HEK293 (cell line): ENCODE results near the gene SEMA4C.

ENCODE experiments used
- CTCF ChIA-PET: fragments of 350-600 bp; formaldehyde crosslinking; extraction: SDS; loops from one replicate; lab custom pipeline; 2021; ENCODE audit warnings: antibody characterized with exemption; lab: Yijun Ruan, JAX
- POLR2A ChIA-PET: fragments of 300-600 bp; formaldehyde crosslinking; extraction: SDS; loops from one replicate; lab custom pipeline; 2020; ENCODE audit warnings: antibody characterized with exemption, inconsistent platforms; lab: Yijun Ruan, JAX
- H3K27ac ChIP-seq: fragments of 200-500 bp; sonication (Bioruptor generic); 2 replicates; pipeline ENCODE4 v1.5.1; 2014; ENCODE audit warnings: low read depth, low read length, control low read depth, inconsistent platforms; ENCODE audit errors: extremely low read depth
- H3K36me3 ChIP-seq, 2 experiments: fragments of 200-500 bp in 1 of 2; sonication (Bioruptor generic) in 1 of 2; 1 replicate in 1 of 2; 2 replicates in 1 of 2; pipeline ENCODE4 v1.5.1; 2014 to 2017; ENCODE audit warnings: inconsistent platforms in 2 of 2, low read length in 2 of 2; ENCODE audit not compliant: control insufficient read depth in 2 of 2, insufficient read depth in 1 of 2
- H3K4me1 ChIP-seq: fragments of 200-500 bp; sonication (Bioruptor generic); 2 replicates; pipeline ENCODE4 v1.5.1; 2014; ENCODE audit warnings: mild to moderate bottlenecking, low read length, inconsistent platforms; ENCODE audit not compliant: control insufficient read depth, insufficient read depth
- H3K4me3 ChIP-seq: 2 replicates; pipeline ENCODE4 v1.5.1; 2011; ENCODE audit warnings: low read depth, mild to moderate bottlenecking, control low read depth, low read length, moderate library complexity
- H3K9me3 ChIP-seq: fragments of 200-500 bp; sonication (Bioruptor generic); 2 replicates; pipeline ENCODE4 v1.5.1; 2014; ENCODE audit warnings: low read depth, low read length, inconsistent platforms; ENCODE audit not compliant: control insufficient read depth, insufficient read depth
- GFI1B ChIP-seq: fragments of 450-650 bp; formaldehyde crosslinking; IDR thresholded peaks from 2 replicates; pipeline ENCODE4 v1.5.1; 2016; ENCODE audit warnings: missing biosample characterization, missing genetic modification characterization
- KLF8 ChIP-seq: fragments of 450-650 bp; formaldehyde crosslinking; IDR thresholded peaks from 2 replicates; pipeline ENCODE4 v1.5.1; 2016; ENCODE audit warnings: missing biosample characterization, missing genetic modification characterization
- MZF1 ChIP-seq: fragments of 450-650 bp; formaldehyde crosslinking; IDR thresholded peaks from 2 replicates; pipeline ENCODE4 v1.5.1; 2017; ENCODE audit warnings: missing biosample characterization, missing genetic modification characterization, borderline replicate concordance
- ZBTB8A ChIP-seq: fragments of 450-650 bp; formaldehyde crosslinking; IDR thresholded peaks from 2 replicates; pipeline ENCODE4 v1.5.1; 2016; ENCODE audit warnings: missing biosample characterization, missing genetic modification characterization
- ZNF148 ChIP-seq: fragments of 450-650 bp; formaldehyde crosslinking; IDR thresholded peaks from 2 replicates; pipeline ENCODE4 v1.5.0; 2017; ENCODE audit warnings: missing biosample characterization, missing genetic modification characterization, borderline replicate concordance
- ZNF157 ChIP-seq: fragments of 450-650 bp; formaldehyde crosslinking; IDR thresholded peaks from 2 replicates; pipeline ENCODE4 v1.5.1; 2016; ENCODE audit warnings: missing biosample characterization, missing genetic modification characterization
- ZNF239 ChIP-seq: fragments of 450-650 bp; formaldehyde crosslinking; IDR thresholded peaks from 2 replicates; pipeline ENCODE4 v1.5.1; 2016; ENCODE audit warnings: missing biosample characterization, missing genetic modification characterization
- ZNF544 ChIP-seq: fragments of 450-650 bp; formaldehyde crosslinking; IDR thresholded peaks from 2 replicates; pipeline ENCODE4 v1.5.0; 2017; ENCODE audit warnings: missing biosample characterization, missing genetic modification characterization
- ZNF600 ChIP-seq: fragments of 450-650 bp; formaldehyde crosslinking; IDR thresholded peaks from 2 replicates; pipeline ENCODE4 v1.5.1; 2016; ENCODE audit warnings: missing biosample characterization, missing genetic modification characterization
- ZNF645 ChIP-seq: fragments of 450-650 bp; formaldehyde crosslinking; IDR thresholded peaks from 2 replicates; pipeline ENCODE4; 2016; ENCODE audit warnings: missing biosample characterization, missing genetic modification characterization
- ZNF76 ChIP-seq: fragments of 450-650 bp; formaldehyde crosslinking; IDR thresholded peaks from 2 replicates; pipeline ENCODE4; 2016; ENCODE audit warnings: low read depth, missing biosample characterization, missing genetic modification characterization, borderline replicate concordance
- ZNF776 ChIP-seq: fragments of 450-650 bp; formaldehyde crosslinking; IDR thresholded peaks from 2 replicates; pipeline ENCODE4 v1.5.0; 2017; ENCODE audit warnings: missing biosample characterization, missing genetic modification characterization, borderline replicate concordance
- TF ChIP-seq, protein P1 (sequence below): fragments of 450-650 bp; formaldehyde crosslinking; IDR thresholded peaks from 2 replicates; pipeline ENCODE4 v1.5.1; 2017; ENCODE audit warnings: missing biosample characterization, missing genetic modification characterization
- TF ChIP-seq, protein P2 (sequence below): fragments of 450-650 bp; formaldehyde crosslinking; IDR thresholded peaks from 2 replicates; pipeline ENCODE4 v1.5.1; 2017; ENCODE audit warnings: missing biosample characterization, missing genetic modification characterization

SEMA4C gene

DNA sequence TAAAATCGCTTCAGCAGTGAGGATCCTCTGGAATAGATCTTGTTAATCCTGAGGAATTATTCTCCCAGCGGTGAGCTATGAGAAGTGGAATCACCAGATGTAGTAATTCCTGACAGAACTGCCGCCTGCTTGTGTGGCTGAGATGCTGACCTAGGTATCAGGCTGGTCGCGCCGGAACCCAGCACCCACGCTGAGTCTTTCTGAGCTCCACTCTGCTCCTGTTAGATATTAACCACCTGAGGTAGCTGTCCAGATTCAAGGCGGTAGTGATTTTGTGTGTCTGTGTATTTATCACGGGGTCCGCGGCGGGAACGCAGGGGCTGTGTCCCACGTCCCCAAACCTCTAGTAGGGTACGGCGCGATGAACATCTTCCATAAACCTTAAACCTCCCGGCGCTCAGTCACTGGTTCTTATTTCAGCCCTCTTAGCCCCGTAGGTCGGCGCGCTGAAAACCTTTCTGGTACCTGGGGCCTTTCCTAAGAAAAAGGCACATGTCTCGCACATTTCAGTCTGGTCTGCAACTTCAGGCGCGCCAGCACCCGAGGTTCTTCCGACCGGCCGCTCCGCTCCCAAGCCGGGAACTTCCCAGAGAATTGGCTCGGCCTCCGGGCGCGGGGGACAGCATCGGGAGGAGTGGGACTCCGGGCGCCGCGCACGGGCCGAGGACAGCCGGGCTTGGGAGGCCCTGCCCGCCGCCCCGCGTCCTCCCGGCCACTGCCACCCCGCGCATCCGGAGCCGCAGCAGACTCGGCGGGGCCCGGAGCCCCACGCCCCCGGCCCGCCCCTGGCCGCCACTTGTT is 54.4 kb downstream of the SEMA4C start (continued):
- TF ChIP-seq ZNF148 (tag by site-specific recombination) (no peak), ZNF776 (tag by site-specific recombination) (no peak), ZNF600 (no peak)

DNA sequence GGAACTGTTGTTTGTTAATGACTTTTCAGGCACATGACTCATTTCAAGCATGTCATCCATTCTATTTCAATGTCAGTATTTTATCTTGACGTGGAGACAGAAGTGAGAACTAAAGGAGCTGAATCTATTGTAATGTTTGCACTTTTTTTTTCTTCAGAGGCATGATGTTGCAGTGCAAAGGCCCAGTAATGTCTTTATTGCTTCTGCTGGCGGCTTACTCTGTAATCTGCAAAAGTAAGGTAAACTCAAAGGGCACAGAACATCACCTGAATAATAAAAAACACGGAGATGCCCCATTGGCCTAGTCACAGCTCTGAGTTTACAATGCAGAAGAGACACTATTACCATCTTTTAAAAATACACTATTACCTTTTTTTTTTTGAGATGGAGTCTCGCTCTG is 56.2 kb downstream of the SEMA4C start:
- Histone ChIP-seq H3K4me3 (no peak overlapping the region), H3K27ac (no peak overlapping the region), H3K36me3 (peaks cover 6 to 42% of the 10 kb centered on the region in 2 experiments; a peak in 2 of 3 replicates), H3K4me1 (peaks cover 7% of the 10 kb centered on the region), H3K9me3 (no peaks in the 10 kb centered on the region)
- no peak for TF ChIP-seq MZF1 (tag by site-specific recombination)
- no peak for TF ChIP-seq ZNF239 (tag by site-specific recombination)
- TF ChIP-seq ZNF645 (tag by site-specific recombination) = no peak
- ChIA-PET CTCF (interaction anchor here (0.6 to 1.9 kb wide), 5 partner anchors 13 to 232 kb away, joined by 3 to 7 read pairs (median 6); partner anchors contain the start of gene ANKRD39), POLR2A (interaction anchor here (0.6 to 0.7 kb wide), 2 partner anchors 10 to 54 kb away, joined by 3 read pairs; no protein-coding TSS in a partner anchor)

- peaks cover 0 to 46% of the 10 kb centered on the region in 2 experiments; a peak in 2 of 3 replicates for H3K36me3 ChIP-seq
- H3K4me1 ChIP-seq = no peaks in the 10 kb centered on the region; the same call in 1 of the 2 replicates
- TF ChIP-seq ZNF544 = no peak
- TF ChIP-seq KLF8 = no peak
- TF ChIP-seq ZNF157 = no peak
- TF ChIP-seq, protein P1, sequence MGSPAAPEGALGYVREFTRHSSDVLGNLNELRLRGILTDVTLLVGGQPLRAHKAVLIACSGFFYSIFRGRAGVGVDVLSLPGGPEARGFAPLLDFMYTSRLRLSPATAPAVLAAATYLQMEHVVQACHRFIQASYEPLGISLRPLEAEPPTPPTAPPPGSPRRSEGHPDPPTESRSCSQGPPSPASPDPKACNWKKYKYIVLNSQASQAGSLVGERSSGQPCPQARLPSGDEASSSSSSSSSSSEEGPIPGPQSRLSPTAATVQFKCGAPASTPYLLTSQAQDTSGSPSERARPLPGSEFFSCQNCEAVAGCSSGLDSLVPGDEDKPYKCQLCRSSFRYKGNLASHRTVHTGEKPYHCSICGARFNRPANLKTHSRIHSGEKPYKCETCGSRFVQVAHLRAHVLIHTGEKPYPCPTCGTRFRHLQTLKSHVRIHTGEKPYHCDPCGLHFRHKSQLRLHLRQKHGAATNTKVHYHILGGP (tag by site-specific recombination) = no peak
- no peak for TF ChIP-seq GFI1B (tag by site-specific recombination)
- no peak for TF ChIP-seq ZBTB8A (tag by site-specific recombination)
- TF ChIP-seq ZNF76 (tag by site-specific recombination) = no peak
- TF ChIP-seq, protein P2, sequence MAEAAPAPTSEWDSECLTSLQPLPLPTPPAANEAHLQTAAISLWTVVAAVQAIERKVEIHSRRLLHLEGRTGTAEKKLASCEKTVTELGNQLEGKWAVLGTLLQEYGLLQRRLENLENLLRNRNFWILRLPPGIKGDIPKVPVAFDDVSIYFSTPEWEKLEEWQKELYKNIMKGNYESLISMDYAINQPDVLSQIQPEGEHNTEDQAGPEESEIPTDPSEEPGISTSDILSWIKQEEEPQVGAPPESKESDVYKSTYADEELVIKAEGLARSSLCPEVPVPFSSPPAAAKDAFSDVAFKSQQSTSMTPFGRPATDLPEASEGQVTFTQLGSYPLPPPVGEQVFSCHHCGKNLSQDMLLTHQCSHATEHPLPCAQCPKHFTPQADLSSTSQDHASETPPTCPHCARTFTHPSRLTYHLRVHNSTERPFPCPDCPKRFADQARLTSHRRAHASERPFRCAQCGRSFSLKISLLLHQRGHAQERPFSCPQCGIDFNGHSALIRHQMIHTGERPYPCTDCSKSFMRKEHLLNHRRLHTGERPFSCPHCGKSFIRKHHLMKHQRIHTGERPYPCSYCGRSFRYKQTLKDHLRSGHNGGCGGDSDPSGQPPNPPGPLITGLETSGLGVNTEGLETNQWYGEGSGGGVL (tag by site-specific recombination) = no peak
- TF ChIP-seq, all 188 proteins: peak for 0
- no peaks in the 10 kb centered on the region for H3K9me3 ChIP-seq
- POLR2A ChIA-PET = no interaction called here
- H3K27ac ChIP-seq = no peak overlapping the region
- CTCF ChIA-PET = interaction anchor here (1.9 kb wide), 1 partner anchor 11 kb away, joined by 7 read pairs; no protein-coding TSS in a partner anchor
- H3K4me3 ChIP-seq = no peak overlapping the region
Measured at GRCh38 chr2:96811917-96812316, 58.0 kb downstream of the SEMA4C start.
